H9 (cell line): ENCODE results near the gene FALEC. TPM values are rescaled to one million over a fixed set of nuclear protein-coding genes. Genes with fewer than 3 reads are reported as not detected.

Experiments
- DNase-seq: peaks from one replicate; pipeline ENCODE4 v3.0.0-alpha.2; 2017
- H2AFZ ChIP-seq: one replicate; pipeline ENCODE4 v1.6.1; 2013; ENCODE audit warnings: mild to moderate bottlenecking, low read length, control low read depth, moderate library complexity
- H2AK5ac ChIP-seq: 2 replicates; pipeline ENCODE4 v1.6.1; 2013; ENCODE audit warnings: low read length, control low read depth, mixed read lengths; ENCODE audit not compliant: insufficient read length
- H2BK120ac ChIP-seq: one replicate; pipeline ENCODE4 v1.6.1; 2013; ENCODE audit warnings: low read depth, mild to moderate bottlenecking, low read length, control low read depth, inconsistent platforms; ENCODE audit not compliant: poor library complexity, severe bottlenecking
- H2BK12ac ChIP-seq: 2 replicates; pipeline ENCODE4 v1.6.1; 2013; ENCODE audit warnings: low read length, control low read depth, mixed read lengths, low read depth; ENCODE audit not compliant: insufficient read length
- H2BK15ac ChIP-seq: 2 replicates; pipeline ENCODE4 v1.6.1; 2013; ENCODE audit warnings: low read depth, low read length, control low read depth
- H2BK20ac ChIP-seq: one replicate; pipeline ENCODE4 v1.6.1; 2013; ENCODE audit warnings: low read depth, mild to moderate bottlenecking, low read length, control low read depth, inconsistent platforms; ENCODE audit not compliant: poor library complexity, severe bottlenecking
- H2BK5ac ChIP-seq: 2 replicates; pipeline ENCODE4 v1.6.1; 2013; ENCODE audit warnings: low read length, control low read depth, mixed read lengths; ENCODE audit not compliant: insufficient read length
- H3K14ac ChIP-seq: 2 replicates; pipeline ENCODE4 v1.6.1; 2013; ENCODE audit warnings: low read length, control low read depth; ENCODE audit not compliant: insufficient read depth
- H3K18ac ChIP-seq: 2 replicates; pipeline ENCODE4 v1.6.1; 2013; ENCODE audit warnings: low read depth, mild to moderate bottlenecking, mixed read lengths, low read length, control low read depth; ENCODE audit not compliant: insufficient read length
- H3K23ac ChIP-seq: 2 replicates; pipeline ENCODE4 v1.6.1; 2013; ENCODE audit warnings: low read length, control low read depth, mixed read lengths, low read depth; ENCODE audit not compliant: insufficient read length
- H3K23me2 ChIP-seq: 2 replicates; pipeline ENCODE4 v1.6.1; 2013; ENCODE audit warnings: low read depth, mild to moderate bottlenecking, mixed read lengths, low read length, control low read depth; ENCODE audit not compliant: insufficient read length, poor library complexity, severe bottlenecking
- H3K27ac ChIP-seq: 2 replicates; pipeline ENCODE4 v1.5.1; 2013; ENCODE audit warnings: low read length, control low read depth, mixed read lengths, low read depth; ENCODE audit not compliant: insufficient read length
- H3K27me3 ChIP-seq: 2 replicates; pipeline ENCODE4 v1.6.1; 2013; ENCODE audit warnings: low read length, control low read depth, inconsistent platforms; ENCODE audit not compliant: insufficient read depth
- H3K4ac ChIP-seq: 2 replicates; pipeline ENCODE4 v1.6.1; 2013; ENCODE audit warnings: low read depth, mild to moderate bottlenecking, control low read depth, inconsistent platforms, low read length, moderate library complexity
- H3K4me1 ChIP-seq: 2 replicates; pipeline ENCODE4 v1.6.1; 2013; ENCODE audit warnings: low read length, control low read depth, inconsistent platforms; ENCODE audit not compliant: insufficient read depth
- H3K4me2 ChIP-seq: 2 replicates; pipeline ENCODE4 v1.6.1; 2013; ENCODE audit warnings: low read length, control low read depth, mixed read lengths; ENCODE audit not compliant: insufficient read length, insufficient read depth
- H3K56ac ChIP-seq: 2 replicates; pipeline ENCODE4 v1.6.1; 2013; ENCODE audit warnings: low read depth, mild to moderate bottlenecking, mixed read lengths, low read length, control low read depth; ENCODE audit not compliant: insufficient read length
- H3K79me1 ChIP-seq: 2 replicates; pipeline ENCODE4 v1.6.1; 2013; ENCODE audit warnings: low read depth, mild to moderate bottlenecking, moderate library complexity, low read length, control low read depth, inconsistent platforms; ENCODE audit not compliant: insufficient read depth, poor library complexity, severe bottlenecking
- H3K79me2 ChIP-seq: 2 replicates; pipeline ENCODE4 v1.6.1; 2013; ENCODE audit warnings: low read length, control low read depth, inconsistent platforms; ENCODE audit not compliant: insufficient read depth
- H3K9ac ChIP-seq: 2 replicates; pipeline ENCODE4 v1.6.1; 2013; ENCODE audit warnings: low read length, control low read depth, mixed read lengths; ENCODE audit not compliant: insufficient read length; ENCODE audit errors: extremely low read depth
- H3K9me3 ChIP-seq: one replicate; pipeline ENCODE4 v1.6.1; 2013; ENCODE audit warnings: low read depth, low read length, inconsistent platforms; ENCODE audit not compliant: control insufficient read depth
- H3T11ph ChIP-seq: one replicate; pipeline ENCODE4 v1.6.1; 2013; ENCODE audit warnings: mild to moderate bottlenecking, low read length, control low read depth, inconsistent platforms
- H4K20me1 ChIP-seq: one replicate; pipeline ENCODE4 v1.6.1; 2013; ENCODE audit not compliant: control insufficient read depth, insufficient read length, insufficient read depth
- H4K5ac ChIP-seq: 2 replicates; pipeline ENCODE4 v1.6.1; 2013; ENCODE audit warnings: low read depth, mild to moderate bottlenecking, mixed read lengths, low read length, control low read depth; ENCODE audit not compliant: insufficient read length
- H4K8ac ChIP-seq: replicated peaks from 2 replicates; pipeline ENCODE4 v1.6.1; 2013; ENCODE audit warnings: low read length, control low read depth, mixed read lengths, low read depth; ENCODE audit not compliant: insufficient read length
- H4K91ac ChIP-seq: 2 replicates; pipeline ENCODE4 v1.6.1; 2013; ENCODE audit warnings: low read depth, mild to moderate bottlenecking, moderate library complexity, mixed read lengths, low read length, control low read depth; ENCODE audit not compliant: insufficient read length
- H3K27ac Mint-ChIP-seq, 3 experiments: 2 replicates in 2 of 3; 3 replicates in 1 of 3; pipeline ENCODE4 v1.8.0; 2020 to 2021; ENCODE audit warnings: mixed read lengths in 3 of 3, mild to moderate bottlenecking in 1 of 3, moderate library complexity in 1 of 3
- H3K27me3 Mint-ChIP-seq: 2 replicates; pipeline ENCODE4 v1.8.0; 2021; ENCODE audit warnings: low read depth, mild to moderate bottlenecking, moderate library complexity, mixed read lengths
- H3K36me3 Mint-ChIP-seq, 3 experiments: 2 replicates in 2 of 3; 3 replicates in 1 of 3; pipeline ENCODE4 v1.8.0; 2020 to 2021; ENCODE audit warnings: low read depth in 3 of 3, mixed read lengths in 3 of 3; ENCODE audit not compliant: insufficient read depth in 1 of 3
- H3K4me1 Mint-ChIP-seq, 2 experiments: 2 replicates each; pipeline ENCODE4 v1.8.0; 2020; ENCODE audit warnings: mixed read lengths in 2 of 2
- H3K4me3 Mint-ChIP-seq, 2 experiments: 2 replicates in 1 of 2; 3 replicates in 1 of 2; pipeline ENCODE4 v1.8.0; 2020 to 2021; ENCODE audit warnings: mild to moderate bottlenecking in 2 of 2, mixed read lengths in 2 of 2, moderate library complexity in 1 of 2
- H3K9me3 Mint-ChIP-seq, 2 experiments: 2 replicates in 1 of 2; 3 replicates in 1 of 2; pipeline ENCODE4 v1.8.0; 2020; ENCODE audit warnings: mild to moderate bottlenecking in 2 of 2, mixed read lengths in 2 of 2, moderate library complexity in 1 of 2
- CTCF ChIP-seq: fragments of 200-600 bp; sonication (generic); conservative IDR thresholded peaks from 3 replicates; pipeline ENCODE4 v1.8.0; 2021; ENCODE audit warnings: antibody characterized with exemption, mild to moderate bottlenecking
- WGBS: extraction: QIAGEN DNeasy Blood & Tissue Kit; methylation state at CpG from one replicate; pipeline ENCODE4 v1.1.7; 2013; ENCODE audit warnings: missing lambda C conversion rate, low lambda C conversion rate, mixed read lengths; ENCODE audit not compliant: insufficient read length; ENCODE audit errors: extremely low coverage; 5-methylcytosine and 5-hydroxymethylcytosine counted together
- total RNA-seq: library from RNA; stranded (reverse); gene quantifications from 2 replicates; pipeline ENCODE4 v1.2.1, GENCODE V29; 2021

FALEC gene
- total RNA-seq, 1 experiment from 2014 or later: not detected

- Histone ChIP-seq H2BK15ac (no peak overlapping the region), H3K9ac (no peak overlapping the region), H2BK12ac (no peak overlapping the region), H3K18ac (no peak overlapping the region), H3K27ac (no peak overlapping the region), H2BK120ac (no peak overlapping the region), H3K14ac (no peak overlapping the region), H3K79me2 (no peaks in the 10 kb centered on the region), H3K23me2 (no peaks in the 10 kb centered on the region), H4K5ac (no peak overlapping the region), H2BK20ac (no peak overlapping the region), H3K9me3 (no peaks in the 10 kb centered on the region), H3K27me3 (no peaks in the 10 kb centered on the region), H3K23ac (no peak overlapping the region), H4K8ac (no peak overlapping the region), H3K79me1 (no peaks in the 10 kb centered on the region), H3K56ac (no peak overlapping the region), H2AK5ac (no peak overlapping the region), H3K4me1 (no peaks in the 10 kb centered on the region; the same call in 1 of the 2 replicates), H3K4me2 (no peak overlapping the region), H2BK5ac (no peak overlapping the region), H3T11ph (no peak overlapping the region), H4K20me1 (no peaks in the 10 kb centered on the region), H3K4ac (no peak overlapping the region), H2AFZ (no peak overlapping the region), H4K91ac (no peak overlapping the region)
- no peak for DNase-seq
- Mint-ChIP-seq H3K36me3 (peaks cover 23 to 34% (median 29%) of the 10 kb centered on the region in 3 experiments), H3K27ac (no peak overlapping the region), H3K9me3 (no peaks in the 10 kb centered on the region), H3K4me1 (peaks cover 9 to 16% of the 10 kb centered on the region in 2 experiments), H3K27me3 (peaks cover 6% of the 10 kb centered on the region), H3K4me3 (no peak overlapping the region)
- TF ChIP-seq CTCF: no peak
- WGBS: no CpG with 5 or more reads among the region's 4 CpGs
These were observed 40.7 kb upstream of the FALEC start for GRCh38 chr1:150474869-150475268.
